RWPE2 (cell line): Measurements from ENCODE around the gene NPIPB2.
"Not testable (repeated sequence)": the region's sequence is repeated elsewhere in the genome, so short reads cannot be mapped to it uniquely, and the experiment has no call there.

Source experiments
- ATAC-seq: fragments of 200-7000 bp; cut with Tn5 transposase; 3 replicates; pipeline ENCODE4 v1.9.1; 2021; ENCODE audit warnings: low read depth
- DNase-seq: peaks from one replicate; pipeline ENCODE4 v3.0.0-alpha.2; 2020; ENCODE audit warnings: low spot score
- H3K27ac ChIP-seq: fragments of 450-650 bp; 2 replicates; pipeline ENCODE4 v1.5.1; 2017; ENCODE audit warnings: mild to moderate bottlenecking; ENCODE audit not compliant: poor library complexity, severe bottlenecking
- H3K27me3 ChIP-seq: fragments of 250-450 bp; sonication (Bioruptor Pico); 2 replicates; pipeline ENCODE4 v1.5.1; 2021; ENCODE audit warnings: mild to moderate bottlenecking, moderate library complexity; ENCODE audit not compliant: insufficient read depth, poor library complexity, severe bottlenecking
- H3K36me3 ChIP-seq: fragments of 250-450 bp; sonication (Bioruptor Pico); 2 replicates; pipeline ENCODE4 v1.5.1; 2020; ENCODE audit warnings: low read depth, mild to moderate bottlenecking, moderate library complexity
- H3K4me1 ChIP-seq: fragments of 250-450 bp; sonication (Bioruptor Pico); 2 replicates; pipeline ENCODE4 v1.5.1; 2021; ENCODE audit warnings: mild to moderate bottlenecking, moderate library complexity; ENCODE audit not compliant: insufficient read depth, poor library complexity, severe bottlenecking
- H3K4me3 ChIP-seq: fragments of 250-450 bp; sonication (Bioruptor Pico); 2 replicates; pipeline ENCODE4 v1.5.1; 2021; ENCODE audit warnings: mild to moderate bottlenecking, moderate library complexity; ENCODE audit not compliant: severe bottlenecking
- H3K9me3 ChIP-seq: fragments of 250-450 bp; sonication (Bioruptor Pico); 2 replicates; pipeline ENCODE4 v1.5.1; 2021; ENCODE audit warnings: mild to moderate bottlenecking, moderate library complexity; ENCODE audit not compliant: severe bottlenecking
- TF ChIP-seq, protein P1 (sequence below): fragments of 450-650 bp; IDR thresholded peaks from one replicate; pipeline ENCODE4 v1.5.1; 2017; ENCODE audit warnings: mild to moderate bottlenecking, moderate library complexity; ENCODE audit not compliant: poor library complexity, severe bottlenecking

NPIPB2 gene

DNA sequence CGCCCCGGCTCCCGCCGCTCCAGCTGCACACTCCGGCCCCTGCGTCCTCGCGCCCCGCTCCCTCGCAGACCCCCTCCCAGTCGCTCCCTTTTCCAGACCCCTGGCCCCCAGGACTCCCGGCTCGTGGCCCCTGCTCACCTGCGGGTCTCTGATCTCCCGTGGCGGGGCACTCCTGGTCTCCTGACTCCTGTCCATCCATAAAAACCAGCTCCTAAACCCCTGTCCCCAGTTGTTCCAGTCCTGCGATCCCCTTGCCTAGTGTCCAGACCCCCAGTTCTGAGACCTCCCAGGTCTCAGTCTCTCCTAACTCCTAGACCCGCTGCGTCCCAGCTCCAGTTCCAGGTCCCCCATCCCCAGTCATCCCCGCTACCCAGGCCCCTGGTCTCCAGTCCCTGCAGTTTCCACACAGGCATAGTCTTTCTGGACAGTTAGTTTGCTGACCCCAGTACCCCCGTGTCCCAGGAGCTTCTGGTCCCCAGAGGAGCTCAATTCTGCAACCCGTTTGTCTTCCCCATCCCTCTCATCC lies 35.1 kb upstream of the NPIPB2 start:
- Histone ChIP-seq H3K4me1 (peaks cover 10% of the 10 kb centered on the region), H3K27me3 (no peaks in the 10 kb centered on the region), H3K4me3 (peak overlapping the region; percentile 87), H3K9me3 (no peaks in the 10 kb centered on the region), H3K27ac (peak overlapping the region; percentile 63), H3K36me3 (no peaks in the 10 kb centered on the region)
- peak; percentile 22 for ATAC-seq
- no peak for DNase-seq
- TF ChIP-seq, protein P1, sequence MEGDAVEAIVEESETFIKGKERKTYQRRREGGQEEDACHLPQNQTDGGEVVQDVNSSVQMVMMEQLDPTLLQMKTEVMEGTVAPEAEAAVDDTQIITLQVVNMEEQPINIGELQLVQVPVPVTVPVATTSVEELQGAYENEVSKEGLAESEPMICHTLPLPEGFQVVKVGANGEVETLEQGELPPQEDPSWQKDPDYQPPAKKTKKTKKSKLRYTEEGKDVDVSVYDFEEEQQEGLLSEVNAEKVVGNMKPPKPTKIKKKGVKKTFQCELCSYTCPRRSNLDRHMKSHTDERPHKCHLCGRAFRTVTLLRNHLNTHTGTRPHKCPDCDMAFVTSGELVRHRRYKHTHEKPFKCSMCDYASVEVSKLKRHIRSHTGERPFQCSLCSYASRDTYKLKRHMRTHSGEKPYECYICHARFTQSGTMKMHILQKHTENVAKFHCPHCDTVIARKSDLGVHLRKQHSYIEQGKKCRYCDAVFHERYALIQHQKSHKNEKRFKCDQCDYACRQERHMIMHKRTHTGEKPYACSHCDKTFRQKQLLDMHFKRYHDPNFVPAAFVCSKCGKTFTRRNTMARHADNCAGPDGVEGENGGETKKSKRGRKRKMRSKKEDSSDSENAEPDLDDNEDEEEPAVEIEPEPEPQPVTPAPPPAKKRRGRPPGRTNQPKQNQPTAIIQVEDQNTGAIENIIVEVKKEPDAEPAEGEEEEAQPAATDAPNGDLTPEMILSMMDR = no peak

DNA sequence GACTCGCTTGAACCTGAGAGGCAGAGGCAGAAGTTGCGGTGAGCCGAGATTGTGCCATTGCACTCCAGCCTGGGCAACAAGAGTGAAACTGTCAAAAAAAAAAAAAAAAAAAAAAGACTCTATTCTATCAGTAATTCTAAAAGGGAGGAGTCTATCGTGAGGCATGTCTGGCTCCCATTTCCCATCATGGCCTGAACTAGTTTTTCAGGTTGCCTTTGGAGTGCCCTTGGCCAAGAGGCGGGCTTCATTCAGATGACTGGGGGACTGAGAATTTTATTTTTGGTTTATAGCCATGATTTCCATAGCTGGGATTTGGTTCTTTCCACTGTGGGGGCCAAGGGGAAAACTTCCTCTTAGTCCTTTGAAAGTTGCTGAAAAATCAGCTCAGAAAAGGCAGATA lies 31.2 kb upstream of the NPIPB2 start:
- no peak overlapping the region for H3K27ac ChIP-seq
- TF ChIP-seq, protein P1 = no peak
- DNase-seq (no peak), ATAC-seq (no peak)
- H3K4me3 ChIP-seq = no peak overlapping the region
- H3K9me3 ChIP-seq = no peaks in the 10 kb centered on the region
- H3K27me3 ChIP-seq = no peaks in the 10 kb centered on the region
- H3K36me3 ChIP-seq = no peaks in the 10 kb centered on the region
- peaks cover 10% of the 10 kb centered on the region for H3K4me1 ChIP-seq

DNA sequence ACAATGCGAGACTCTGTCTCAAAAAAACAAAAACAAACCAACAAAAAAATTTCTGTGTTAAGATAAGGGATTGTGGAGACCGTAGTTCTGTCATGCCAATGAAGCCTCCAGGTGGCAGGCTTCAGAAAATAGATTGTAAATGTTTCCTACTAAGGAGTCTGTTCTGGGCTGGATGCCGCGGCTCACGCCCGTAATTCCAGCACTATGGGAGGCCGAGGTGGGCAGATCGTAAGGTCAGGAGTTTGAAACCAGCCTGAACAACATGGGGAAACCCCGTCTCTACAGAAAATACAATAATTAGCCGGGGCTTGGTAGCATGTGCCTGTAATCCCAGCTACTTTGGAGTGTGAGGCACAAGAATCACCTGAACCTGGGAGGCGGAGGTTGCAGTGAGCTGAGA lies 30.3 kb upstream of the NPIPB2 start:
- no peaks in the 10 kb centered on the region for H3K27me3 ChIP-seq
- H3K9me3 ChIP-seq = no peaks in the 10 kb centered on the region
- peaks cover 6% of the 10 kb centered on the region for H3K4me1 ChIP-seq
- TF ChIP-seq, protein P1 = peak; percentile 47
- DNase-seq (no peak), ATAC-seq (no peak)
- H3K36me3 ChIP-seq = no peaks in the 10 kb centered on the region
- H3K27ac ChIP-seq = no peak overlapping the region
- H3K4me3 ChIP-seq = no peak overlapping the region

DNA sequence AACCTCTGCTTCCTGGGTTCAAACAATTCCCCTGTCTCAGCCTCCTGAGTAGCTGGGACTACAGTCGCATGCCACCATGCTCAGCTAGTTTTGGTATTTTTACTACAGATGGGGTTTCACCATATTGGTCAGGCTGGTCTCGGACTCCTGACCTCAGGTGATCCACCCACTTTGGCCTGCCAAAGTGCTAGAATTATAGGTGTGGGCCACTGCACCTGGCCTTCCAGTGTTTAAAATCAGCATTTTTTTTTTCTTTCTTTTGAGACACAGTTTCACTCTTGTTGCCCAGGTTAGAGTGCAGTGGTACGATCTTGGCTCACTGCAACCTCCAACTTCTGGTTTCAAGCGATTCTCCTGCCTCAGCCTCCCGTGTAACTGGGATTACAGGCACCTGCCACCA lies 28.4 kb upstream of the NPIPB2 start:
- DNase-seq, H3K27ac ChIP-seq, H3K4me1 ChIP-seq, H3K9me3 ChIP-seq, H3K4me3 ChIP-seq, H3K27me3 ChIP-seq, ATAC-seq, H3K36me3 ChIP-seq: not testable (repeated sequence)

DNA sequence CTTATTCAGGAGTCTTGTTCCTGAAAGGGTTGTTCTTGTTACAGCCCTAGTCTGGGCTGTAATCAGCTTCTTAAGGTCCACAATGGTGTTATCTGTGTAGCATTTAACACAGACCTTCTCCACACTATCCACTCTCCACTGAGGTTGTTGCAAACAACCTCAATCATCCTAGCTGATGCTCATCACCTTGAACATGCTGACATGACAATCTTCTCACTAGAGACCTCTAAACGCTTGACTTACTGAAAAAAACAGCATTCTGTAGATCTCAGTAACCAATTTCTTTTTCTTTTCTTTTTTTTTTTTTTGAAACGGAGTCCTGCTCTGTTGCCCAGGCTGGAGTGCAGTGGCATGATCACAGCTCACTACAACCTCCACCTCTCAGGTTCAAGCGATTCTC lies 26.7 kb upstream of the NPIPB2 start:
- H3K4me1 ChIP-seq = peaks cover 6% of the 10 kb centered on the region
- no peak overlapping the region for H3K27ac ChIP-seq
- no peak for ATAC-seq

More for the DNA sequence above, 26.7 kb upstream of the NPIPB2 start:
- Histone ChIP-seq H3K9me3 (no peaks in the 10 kb centered on the region), H3K27me3 (no peaks in the 10 kb centered on the region), H3K36me3 (no peaks in the 10 kb centered on the region), H3K4me3 (no peak overlapping the region)
- TF ChIP-seq, protein P1 = no peak
- no peak for DNase-seq
